Heart left ventricle (tissue), 16 donors: ENCODE data around the gene APEX2. TPM values are rescaled to one million over a fixed set of nuclear protein-coding genes. Genes with fewer than 3 reads are reported as not detected.
"Not testable (repeated sequence)": the region's sequence is repeated elsewhere in the genome, so short reads cannot be mapped to it uniquely, and the experiment has no call there.

Experiments used
- ATAC-seq, 4 donors: fragments of 200-7000 bp; cut with Tn5 transposase; one replicate each; pipeline ENCODE4 v1.9.1; 2020 to 2022; ENCODE audit warnings: moderate library complexity in 4 of 4, mild to moderate bottlenecking in 3 of 4, moderate number of reproducible peaks in 1 of 4
- DNase-seq, 5 donors: peaks; one replicate each; pipeline ENCODE4 v3.0.0-alpha.2; 2020
- H3K27ac ChIP-seq, 12 donors: fragments of 200-600 bp; sonication (generic) in 4 of 12; one replicate each; pipeline versions ENCODE4 v1.5.0 to v1.8.0; 2016 to 2022; ENCODE audit warnings: mild to moderate bottlenecking in 2 of 12
- H3K27me3 ChIP-seq, 9 donors: fragments of 200-600 bp; sonication (generic) in 2 of 9; one replicate each; pipeline versions ENCODE4 v1.5.1 to v1.8.0; 2016 to 2022; ENCODE audit warnings: mild to moderate bottlenecking in 3 of 9
- H3K36me3 ChIP-seq, 9 donors: fragments of 200-600 bp; sonication (generic) in 2 of 9; one replicate each; pipeline versions ENCODE4 v1.5.0 to v1.8.0; 2018 to 2022; ENCODE audit warnings: mild to moderate bottlenecking in 2 of 9
- H3K4me1 ChIP-seq, 12 donors: fragments of 200-600 bp; sonication (generic) in 4 of 12; one replicate each; pipeline versions ENCODE4 v1.5.0 to v1.8.0; 2016 to 2022; ENCODE audit warnings: mild to moderate bottlenecking in 3 of 12
- H3K4me3 ChIP-seq, 12 donors: fragments of 200-600 bp; sonication (generic) in 4 of 12; one replicate each; pipeline versions ENCODE4 v1.5.0 to v1.8.0; 2017 to 2022; ENCODE audit warnings: mild to moderate bottlenecking in 9 of 12, moderate library complexity in 4 of 12
- H3K9me3 ChIP-seq, 12 donors: fragments of 200-600 bp; sonication (generic) in 4 of 12; one replicate each; pipeline versions ENCODE4 v1.5.0 to v1.8.0; 2016 to 2022; ENCODE audit warnings: mild to moderate bottlenecking in 1 of 12
- POLR2A ChIP-seq, 2 donors: fragments of 450-650 bp; IDR thresholded peaks; one replicate each; pipeline ENCODE4 v1.6.1; 2017; ENCODE audit warnings: antibody characterized with exemption in 2 of 2, mild to moderate bottlenecking in 2 of 2, moderate library complexity in 2 of 2
- WGBS, 4 donors: extraction: QIAGEN DNeasy Blood & Tissue Kit in 2 of 4; methylation state at CpG; one replicate each; pipeline versions ENCODE4 v1.1.5 to v1.1.7; 2013 to 2018; 5-methylcytosine and 5-hydroxymethylcytosine counted together
- intact Hi-C, 10 donors: fragments of 100-400 bp; cut with DNase I; formaldehyde crosslinking; loops; one replicate each; pipeline versions ENCODE4 v1.11.1 to v1.14.2; 2022
- polyA plus RNA-seq, 2 donors: library from polyadenylated mRNA; stranded (reverse); fragments of 200-250 nt; gene quantifications; one replicate each; pipeline ENCODE4 v1.2.3, GENCODE V29; 2013
- total RNA-seq, 9 donors: library from RNA; depleted of rRNA in 2 of 9; stranded (reverse); fragments of >200 nt in 2 of 9; fragmentation: NEBNext Ultra II Directional in 3 of 9; extraction: Animal tissue kit (Norgen Biotek cat#: 25700) in 3 of 9; gene quantifications; one replicate each; pipeline versions ENCODE4 v1.1.0 to v1.2.4, GENCODE V29; 2016 to 2023
- TF ChIP-seq, protein P1 (sequence below), 12 donors: fragments of 200-600 bp; sonication (generic) in 4 of 12; IDR thresholded peaks; one replicate each; pipeline versions ENCODE4 v1.5.0 to v1.8.0; 2018 to 2022; ENCODE audit warnings: antibody characterized with exemption in 12 of 12, mild to moderate bottlenecking in 5 of 12
- donor health status: ischemic (EF 13 %, LVEDD 7.1; RV severe dilation, severe dysfunction).
- donor health status: healthy with polysubstance abuse.
- donor health status: DM: no; HTN: yes; CAD: no.
- donor health status: DM: no; HTN: no; CAD: no.
- donor health status: ischemic (EF 25% LVEDD 6.9; RV normal size, moderate dysfunction).
- donor health status: ischemic (EF 25% LVEDD 5.7; RV mildly dilated, moderate dysfunction).
- donor health status: healthy.
- donor health status: DM: yes; HTN: yes; CAD: no.
- donor health status: ischemic (EF 35%, LVEDD 5.7; RV mildly dilated, moderate dysfunction).
- donor health status: nonischemic (EF 11% LVEDD 7.7; RV severe dilation, severe dysfunction).
- donor health status: DM: yes; HTN: yes; CAD: no.
- donor health status: PGD.
- donor health status: ischemic (EF 29% LVEDD 5.4; RV normal size, mild dysfunction).
- donor health status: nonischemic (EF 23%, LVEDD 6.1; RV moderate dilation, normal function).

The APEX2 gene
- total and polyA plus RNA-seq, 11 donors, result 4.5 to 12.4 (median 8.6) TPM

DNA sequence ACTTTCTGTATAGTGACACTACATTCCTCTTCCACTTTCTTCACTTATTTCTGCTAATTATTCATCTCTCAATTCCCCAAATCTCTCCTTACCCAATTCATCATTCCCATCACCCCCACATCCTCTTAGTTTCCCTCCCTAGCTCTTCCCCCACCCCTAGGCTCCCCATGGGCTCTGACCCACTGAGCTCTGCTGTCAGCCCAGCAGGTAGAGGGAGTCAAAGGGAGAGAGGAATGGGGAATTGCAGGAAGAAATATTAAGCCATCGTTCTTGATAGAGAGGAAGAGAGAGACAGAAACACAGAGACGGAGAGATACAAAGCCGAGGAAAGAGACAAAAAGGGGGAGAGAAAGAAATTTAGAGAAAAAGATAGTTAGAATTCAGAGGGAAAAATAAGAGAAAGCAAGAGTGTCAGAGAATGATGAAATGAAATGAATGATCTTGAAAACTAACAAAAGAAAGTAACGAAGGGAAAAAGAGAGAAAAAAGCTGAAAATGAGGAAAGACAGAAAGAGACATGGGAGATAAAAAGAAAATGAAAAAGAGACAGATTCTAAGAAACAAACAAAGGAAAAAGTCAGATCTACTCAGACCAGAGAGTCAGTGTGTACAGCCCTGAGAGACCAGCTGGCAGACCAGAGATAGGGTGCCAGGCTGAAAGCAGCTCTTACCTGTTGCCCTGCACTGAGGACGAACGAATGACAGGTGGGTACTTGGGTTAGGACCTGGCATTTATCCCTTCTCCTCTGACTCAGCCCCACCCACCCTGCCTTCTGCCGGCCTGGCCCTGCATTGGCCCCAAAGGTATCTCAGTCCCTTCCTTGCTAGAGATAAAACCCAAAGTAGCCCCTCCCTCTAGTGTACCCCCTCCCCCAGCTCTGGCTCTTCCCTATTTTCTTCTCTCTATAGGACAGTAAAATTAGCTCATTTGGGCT, 30.4 kb downstream of the APEX2 start, which contains the start of gene ALAS2:
Gene ALAS2, minus strand, starts transcription at position 707 of the 935 bp plus-strand sequence. CDS start 4,977 bp downstream, outside the sequence.
- no peak for TF ChIP-seq POLR2A (IDR thresholded peaks at IDR 0.05)
- TF ChIP-seq, protein P1, sequence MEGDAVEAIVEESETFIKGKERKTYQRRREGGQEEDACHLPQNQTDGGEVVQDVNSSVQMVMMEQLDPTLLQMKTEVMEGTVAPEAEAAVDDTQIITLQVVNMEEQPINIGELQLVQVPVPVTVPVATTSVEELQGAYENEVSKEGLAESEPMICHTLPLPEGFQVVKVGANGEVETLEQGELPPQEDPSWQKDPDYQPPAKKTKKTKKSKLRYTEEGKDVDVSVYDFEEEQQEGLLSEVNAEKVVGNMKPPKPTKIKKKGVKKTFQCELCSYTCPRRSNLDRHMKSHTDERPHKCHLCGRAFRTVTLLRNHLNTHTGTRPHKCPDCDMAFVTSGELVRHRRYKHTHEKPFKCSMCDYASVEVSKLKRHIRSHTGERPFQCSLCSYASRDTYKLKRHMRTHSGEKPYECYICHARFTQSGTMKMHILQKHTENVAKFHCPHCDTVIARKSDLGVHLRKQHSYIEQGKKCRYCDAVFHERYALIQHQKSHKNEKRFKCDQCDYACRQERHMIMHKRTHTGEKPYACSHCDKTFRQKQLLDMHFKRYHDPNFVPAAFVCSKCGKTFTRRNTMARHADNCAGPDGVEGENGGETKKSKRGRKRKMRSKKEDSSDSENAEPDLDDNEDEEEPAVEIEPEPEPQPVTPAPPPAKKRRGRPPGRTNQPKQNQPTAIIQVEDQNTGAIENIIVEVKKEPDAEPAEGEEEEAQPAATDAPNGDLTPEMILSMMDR (IDR thresholded peaks at IDR 0.05), result no peak
- Histone ChIP-seq H3K36me3 (no peaks in the 10 kb centered on the region), H3K4me1 (no peaks in the 10 kb centered on the region), H3K9me3 (peaks cover 0 to 5% (median 0%) of the 10 kb centered on the region in 12 donors), H3K27ac (no peak within 1 kb of the TSS), H3K4me3 (no peak within 1 kb of the TSS), H3K27me3 (peaks cover 0 to 8% (median 0%) of the 10 kb centered on the region in 9 donors)
- intact Hi-C loops, result no loop called here
- 55 to 70% (median 63%) methylated on average over 7 of the region's 7 CpGs for WGBS, 4 donors
- DNase-seq, result no peak
- no peak for ATAC-seq

DNA sequence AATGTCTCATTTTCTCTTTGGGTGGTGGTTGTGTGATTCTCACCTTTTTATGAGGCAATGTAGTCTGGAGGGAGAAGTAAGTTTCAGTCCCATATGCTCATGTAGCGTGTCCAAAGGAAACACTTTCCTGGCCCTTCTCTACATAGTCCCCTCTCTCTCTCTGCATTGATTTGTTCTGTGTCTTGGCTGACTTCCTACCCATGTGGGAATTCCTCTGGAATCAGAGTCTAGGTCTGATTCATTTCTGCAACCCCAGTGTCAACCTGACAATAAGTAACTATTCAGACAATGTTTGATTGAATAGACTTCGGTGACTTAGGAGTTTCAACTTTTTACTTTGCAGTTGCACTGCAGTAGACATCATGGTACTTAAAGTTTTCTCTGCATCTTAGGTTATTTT, 33.3 kb downstream of the APEX2 start:
- Histone ChIP-seq H3K4me3 (no peak overlapping the region), H3K27me3 (peaks cover 0 to 7% (median 0%) of the 10 kb centered on the region in 9 donors), H3K4me1 (no peaks in the 10 kb centered on the region), H3K36me3 (no peaks in the 10 kb centered on the region), H3K9me3 (peaks cover 0 to 5% (median 0%) of the 10 kb centered on the region in 12 donors), H3K27ac (no peak overlapping the region)
- DNase-seq (no peak), ATAC-seq (no peak)
- intact Hi-C loops, result no loop called here
- 67 to 76% (median 70%) methylated on average over 2 of the region's 2 CpGs for WGBS, 4 donors
- TF ChIP-seq, protein P1 (IDR thresholded peaks at IDR 0.05), result no peak

DNA sequence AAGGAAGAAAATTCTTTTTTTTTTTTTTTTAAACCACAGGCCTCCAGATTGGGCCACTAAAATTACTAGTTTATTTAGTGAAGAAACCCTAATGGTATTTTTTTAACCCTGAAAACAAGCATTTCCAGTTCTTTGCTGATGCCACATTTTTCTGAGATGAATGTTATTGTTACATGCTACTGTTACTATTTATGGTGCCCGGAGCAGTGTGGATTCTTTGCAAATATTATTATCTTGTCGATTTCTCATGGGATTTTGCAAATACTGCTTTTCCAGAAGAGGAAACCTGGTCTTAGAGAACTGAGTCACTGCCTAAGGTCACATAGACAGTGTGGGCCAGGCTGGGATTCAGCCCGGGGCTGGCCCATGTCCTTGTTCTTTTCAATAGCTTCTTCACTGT, 39.3 kb downstream of the APEX2 start:
- no peak overlapping the region for H3K27ac ChIP-seq
- H3K4me3 ChIP-seq, result no peak overlapping the region
- H3K9me3 ChIP-seq, result peaks cover 0 to 5% (median 0%) of the 10 kb centered on the region in 12 donors
- TF ChIP-seq POLR2A (IDR thresholded peaks at IDR 0.05), result no peak
- TF ChIP-seq, protein P1 (IDR thresholded peaks at IDR 0.05), result no peak
- no peaks in the 10 kb centered on the region for H3K4me1 ChIP-seq
- H3K36me3 ChIP-seq, result no peaks in the 10 kb centered on the region
- 70 to 78% (median 71%) methylated on average over 3 of the region's 3 CpGs for WGBS, 4 donors
- intact Hi-C loops, result no loop called here
- H3K27me3 ChIP-seq, result no peaks in the 10 kb centered on the region
- ATAC-seq, result no peak
- no peak for DNase-seq

DNA sequence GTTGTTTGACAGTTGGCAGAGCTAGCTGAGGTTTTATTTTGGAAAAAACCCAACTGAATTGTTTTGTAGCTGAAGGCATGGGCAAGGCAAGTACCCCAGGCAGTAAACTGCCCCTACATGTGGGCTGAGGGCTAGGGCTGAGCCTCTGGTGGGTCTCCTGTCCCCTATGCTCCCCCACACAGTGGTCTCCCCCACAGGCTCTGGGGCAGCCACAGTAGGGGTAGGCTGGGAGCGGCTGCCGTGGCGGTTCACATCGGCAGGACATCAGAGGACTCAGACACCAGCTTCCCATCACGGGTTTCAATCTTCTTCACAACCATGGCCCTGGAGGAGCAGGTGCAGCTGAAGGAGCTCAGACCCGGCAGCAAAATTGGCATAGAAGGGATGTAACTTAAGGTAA, 41.4 kb downstream of the APEX2 start:
- no peak for DNase-seq
- WGBS, 4 donors, result 76 to 100% (median 97%) methylated on average over 6 of the region's 6 CpGs
- H3K27me3 ChIP-seq, result no peaks in the 10 kb centered on the region
- no peaks in the 10 kb centered on the region for H3K9me3 ChIP-seq
- H3K27ac ChIP-seq, result no peak overlapping the region
- no peaks in the 10 kb centered on the region for H3K36me3 ChIP-seq
- TF ChIP-seq, protein P1 (IDR thresholded peaks at IDR 0.05), result no peak
- TF ChIP-seq POLR2A (IDR thresholded peaks at IDR 0.05), result no peak
- no peaks in the 10 kb centered on the region for H3K4me1 ChIP-seq
- H3K4me3 ChIP-seq, result no peak overlapping the region
- intact Hi-C loops, result no loop called here
- ATAC-seq, result no peak

DNA sequence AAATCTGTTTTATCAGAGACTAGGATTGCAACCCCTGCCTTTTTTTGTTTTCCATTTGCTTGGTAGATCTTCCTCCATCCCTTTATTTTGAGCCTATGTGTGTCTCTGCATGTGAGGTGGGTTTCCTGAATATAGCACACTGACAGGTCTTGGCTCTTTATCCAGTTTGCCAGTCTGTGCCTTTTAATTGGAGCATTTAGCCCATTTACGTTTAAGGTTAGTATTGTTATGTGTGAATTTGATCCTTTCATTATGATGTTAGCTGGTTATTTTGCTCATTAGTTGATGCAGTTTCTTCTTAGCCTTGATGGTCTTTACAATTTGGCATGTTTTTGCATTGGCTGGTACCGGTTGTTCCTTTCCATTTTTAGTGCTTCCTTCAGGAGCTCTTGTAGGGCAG, 50.4 kb downstream of the APEX2 start:
- DNase-seq, H3K4me1 ChIP-seq, H3K36me3 ChIP-seq, H3K27ac ChIP-seq, H3K4me3 ChIP-seq, ATAC-seq, H3K27me3 ChIP-seq: not testable (repeated sequence)
- intact Hi-C loops, result loop anchor here in 4 of 10 donors (10.0 kb wide), 4 partner anchors 156 to 1736 kb away; no protein-coding TSS in a partner anchor
- peaks cover 0 to 20% (median 0%) of the 10 kb centered on the region in 12 donors for H3K9me3 ChIP-seq
- WGBS, 4 donors, result 77 to 86% (median 83%) methylated on average over 2 of the region's 2 CpGs
